GM18508 (cell line): Measurements from ENCODE around the gene PPP4R2.
"Not testable (repeated sequence)": the region's sequence is repeated elsewhere in the genome, so short reads cannot be mapped to it uniquely, and the experiment has no call there.

ENCODE experiments used
- ATAC-seq: cut with Tn5 transposase; IDR thresholded peaks from one replicate; pipeline ENCODE4 v1.9.1; 2021; ENCODE audit warnings: moderate number of reproducible peaks; ENCODE audit not compliant: insufficient read depth, unreplicated experiment

PPP4R2 gene

DNA sequence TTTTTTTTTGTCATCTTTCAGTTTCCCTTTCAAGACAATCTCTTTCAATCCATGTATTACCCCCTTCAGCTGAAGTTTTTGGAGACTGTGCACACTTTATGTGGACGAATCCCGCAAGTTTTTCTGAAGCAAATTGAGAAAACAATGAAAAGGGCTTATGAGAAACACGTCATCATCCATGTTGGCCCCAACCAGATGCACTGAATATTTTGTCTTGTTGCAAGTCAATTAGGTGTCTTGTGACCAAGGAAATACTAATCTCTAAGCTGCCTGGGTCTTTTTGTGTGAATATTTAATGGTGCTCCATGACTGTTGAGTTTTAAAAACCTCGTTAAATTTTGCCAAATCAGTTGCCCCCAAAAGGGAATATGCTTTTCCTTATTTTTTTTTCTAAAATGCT, 21.7 kb upstream of the PPP4R2 start:
- no peak for ATAC-seq

- no peak for ATAC-seq
These were observed 20.3 kb upstream of the PPP4R2 start for GRCh38 chr3:72976281-72976741.

- no peak for ATAC-seq
These were observed 19.4 kb upstream of the PPP4R2 start for GRCh38 chr3:72977060-72977808.

DNA sequence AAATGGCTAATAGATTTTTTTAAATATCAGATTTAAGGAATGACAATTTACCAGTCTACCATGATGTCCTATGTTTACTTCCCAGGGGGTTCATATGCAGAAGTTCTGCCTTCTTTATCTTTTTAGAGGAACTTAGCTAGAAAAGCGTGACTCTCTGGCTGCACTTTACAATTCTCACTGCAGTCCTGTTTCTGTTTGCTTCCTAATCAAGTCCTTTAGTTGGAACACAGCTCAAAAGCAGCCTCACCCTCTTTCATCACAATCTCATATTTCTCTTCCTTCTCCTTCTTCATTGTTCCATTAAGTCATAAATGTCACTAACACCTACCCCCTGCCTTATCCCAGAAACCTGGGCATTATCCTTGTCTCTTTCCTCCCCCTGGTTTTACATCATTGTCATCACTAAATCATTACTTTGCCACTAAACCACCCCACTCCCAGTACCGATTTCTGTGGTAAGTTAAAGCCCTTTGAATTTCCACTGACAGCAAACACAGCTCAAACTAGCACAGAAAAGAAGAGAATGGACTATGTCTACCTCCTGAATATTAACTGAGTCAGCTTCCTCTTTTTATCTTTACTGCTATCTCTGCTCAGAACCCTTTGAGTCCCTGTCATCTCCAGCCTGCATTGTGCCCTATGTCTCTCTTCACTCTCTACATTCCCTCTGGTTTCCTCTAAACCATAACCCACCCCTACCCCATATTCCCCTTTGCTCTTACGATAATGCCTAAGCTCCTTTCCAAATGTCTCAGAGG, 13.8 kb upstream of the PPP4R2 start:
- no peak for ATAC-seq

- no peak for ATAC-seq
These were observed 11.0 kb upstream of the PPP4R2 start for GRCh38 chr3:72985576-72985975.

DNA sequence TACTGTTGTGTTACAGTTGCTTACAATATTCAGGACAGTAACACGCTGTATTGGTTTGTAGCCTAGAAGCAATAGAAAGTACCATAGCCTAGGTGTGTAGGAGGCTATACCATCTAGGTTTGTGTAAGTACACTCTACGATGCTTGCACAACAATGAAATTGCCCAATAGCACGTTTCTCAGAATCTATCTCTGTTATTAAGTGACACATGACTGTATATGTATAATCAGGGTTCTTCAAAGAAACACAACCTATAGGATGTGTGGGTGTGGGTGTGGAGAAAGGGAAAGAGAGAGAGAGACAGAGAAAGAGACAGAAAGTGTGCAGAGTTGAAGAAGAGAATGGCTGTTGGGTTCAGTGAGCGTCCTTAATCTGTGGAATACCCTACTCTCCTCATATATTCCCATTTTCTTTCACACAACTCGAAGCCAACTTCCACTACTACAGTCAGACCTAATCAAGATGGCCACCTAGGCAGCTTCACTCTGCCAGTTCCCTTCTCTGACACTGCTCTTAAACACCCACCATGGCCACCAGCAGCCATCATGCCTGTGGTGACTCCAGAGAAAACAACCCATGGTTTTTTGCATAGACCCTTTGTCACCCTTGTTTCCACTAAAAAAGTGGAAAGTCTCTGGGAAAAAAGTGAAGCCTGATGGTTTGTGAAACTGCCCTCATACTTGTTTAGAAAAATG, 5.8 kb upstream of the PPP4R2 start:
- ATAC-seq = no peak

DNA sequence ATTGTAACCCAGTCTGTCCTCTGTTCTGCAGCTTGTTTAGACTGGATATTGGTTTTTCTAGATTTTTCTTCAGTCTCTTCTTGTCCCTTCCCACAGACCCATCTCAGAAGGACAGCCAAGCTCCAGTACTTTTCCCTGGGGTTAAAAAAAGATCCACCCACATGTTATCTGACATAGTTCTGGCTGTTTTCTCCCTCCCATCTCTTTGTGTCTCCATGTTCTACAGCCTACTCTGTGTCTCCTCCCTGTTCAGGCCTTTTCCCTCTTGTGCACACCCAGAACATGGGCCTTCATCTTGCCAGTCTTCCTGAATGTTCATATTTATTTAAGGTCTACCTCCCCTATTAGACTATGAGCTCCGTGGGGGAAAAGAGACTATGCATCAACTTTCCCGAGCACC, 5.1 kb upstream of the PPP4R2 start:
- no peak for ATAC-seq

DNA sequence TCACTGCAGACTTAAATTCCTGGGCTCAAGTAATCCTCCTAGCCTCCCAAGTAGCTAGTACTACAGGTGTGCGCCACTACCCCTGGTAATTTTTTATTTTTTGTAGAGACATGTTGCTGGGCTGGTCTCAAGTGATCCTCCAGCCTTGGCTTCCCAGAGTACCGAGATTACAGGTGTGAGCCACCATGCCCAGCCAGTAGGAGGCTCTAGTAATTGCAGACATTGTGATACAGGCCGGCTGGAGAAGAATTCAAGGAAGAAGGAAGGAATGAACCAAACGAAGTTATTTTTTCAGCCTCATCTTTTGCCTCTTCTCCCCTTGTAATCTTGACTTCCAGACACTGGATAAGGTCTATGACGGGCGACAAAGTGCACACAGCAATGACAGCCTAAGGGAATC, 3.2 kb upstream of the PPP4R2 start:
- no peak for ATAC-seq

DNA sequence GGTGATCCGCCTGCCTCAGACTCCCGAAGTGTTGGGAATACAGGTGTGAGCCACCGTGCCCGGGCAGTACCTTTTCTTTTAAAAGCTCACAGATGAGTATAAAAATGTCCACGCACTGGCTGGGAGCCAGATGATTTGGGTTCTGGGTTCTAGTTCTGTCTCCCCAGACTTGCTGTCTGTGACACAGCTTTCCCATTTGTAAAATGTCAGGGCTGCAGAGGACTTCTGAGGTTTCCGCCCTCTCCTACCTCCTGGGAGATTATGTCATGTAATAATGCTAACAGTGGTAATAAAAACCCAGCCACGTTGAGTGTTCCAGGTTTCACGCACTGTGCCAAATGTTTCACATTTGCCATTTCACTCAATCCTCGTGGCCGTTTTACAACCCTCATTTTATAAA, 1.3 kb upstream of the PPP4R2 start:
- no peak for ATAC-seq

DNA sequence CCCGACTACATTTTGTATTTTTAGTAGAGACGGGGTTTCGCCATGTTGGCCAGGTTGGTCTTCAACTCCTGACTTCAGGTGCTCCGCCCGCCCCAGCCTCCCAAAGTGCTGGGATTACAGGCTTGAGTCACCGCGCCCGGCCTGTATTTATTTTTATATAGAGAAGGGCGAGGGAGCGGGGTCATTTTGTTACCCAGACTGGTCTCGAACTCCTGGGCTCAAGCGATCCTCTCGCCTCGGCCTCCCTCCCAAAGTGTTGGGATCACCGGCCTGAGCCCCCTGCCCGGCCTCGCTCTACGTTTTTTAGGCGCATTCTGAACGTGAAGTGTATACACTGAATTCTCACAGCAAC, 514 bp upstream of the PPP4R2 start:
- no peak for ATAC-seq

GRCh38 chr3:72997421-72997961, 880 bp downstream of the PPP4R2 start:
- no peak for ATAC-seq

- ATAC-seq = no peak
These were observed 1.9 kb downstream of the PPP4R2 start for GRCh38 chr3:72998466-72998865.

DNA sequence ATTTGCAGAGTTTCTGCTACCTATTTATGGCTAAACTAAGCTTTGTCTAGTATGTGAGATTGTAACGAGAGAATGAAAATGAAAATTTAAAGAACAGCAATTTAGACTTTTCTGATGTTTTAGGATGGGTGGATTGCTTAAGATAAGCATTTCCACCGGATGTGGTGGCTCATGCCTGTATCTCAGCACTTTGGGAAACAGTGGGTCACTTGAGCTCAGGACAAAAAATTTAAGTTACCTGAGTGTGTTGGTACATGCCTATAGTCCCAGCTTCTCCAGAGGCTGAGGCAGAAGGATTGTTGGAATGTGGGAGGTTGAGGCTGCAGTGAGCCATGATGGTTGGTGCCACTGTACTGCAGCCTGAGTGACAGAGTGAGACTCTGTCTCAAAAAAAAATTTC, 3.3 kb downstream of the PPP4R2 start:
- no peak for ATAC-seq

GRCh38 chr3:73003050-73003449, 6.4 kb downstream of the PPP4R2 start:
- not testable (repeated sequence) for ATAC-seq

- no peak for ATAC-seq
These were observed 7.7 kb downstream of the PPP4R2 start for GRCh38 chr3:73004316-73004715.

- ATAC-seq = no peak
These were observed 11.5 kb downstream of the PPP4R2 start for GRCh38 chr3:73007992-73008712.

DNA sequence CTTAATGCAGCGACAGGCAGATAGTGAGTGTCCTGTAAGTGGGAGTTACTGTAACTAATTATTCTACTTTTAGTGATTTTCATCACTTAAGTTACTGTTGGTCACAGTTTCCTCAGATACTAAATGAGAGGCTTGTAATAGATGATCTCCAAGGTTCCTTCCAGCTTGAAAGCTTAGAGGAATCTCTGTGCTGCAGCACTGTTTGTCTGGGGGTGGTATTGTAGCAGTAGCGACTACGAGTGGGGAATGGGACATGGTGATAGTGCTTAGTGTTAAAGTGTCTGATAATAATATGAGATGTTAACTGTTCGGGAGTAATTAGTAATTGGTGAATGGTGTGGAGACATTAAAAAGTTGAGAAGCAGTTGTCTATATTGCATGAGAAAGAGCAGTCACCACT, 12.4 kb downstream of the PPP4R2 start:
- ATAC-seq = no peak

DNA sequence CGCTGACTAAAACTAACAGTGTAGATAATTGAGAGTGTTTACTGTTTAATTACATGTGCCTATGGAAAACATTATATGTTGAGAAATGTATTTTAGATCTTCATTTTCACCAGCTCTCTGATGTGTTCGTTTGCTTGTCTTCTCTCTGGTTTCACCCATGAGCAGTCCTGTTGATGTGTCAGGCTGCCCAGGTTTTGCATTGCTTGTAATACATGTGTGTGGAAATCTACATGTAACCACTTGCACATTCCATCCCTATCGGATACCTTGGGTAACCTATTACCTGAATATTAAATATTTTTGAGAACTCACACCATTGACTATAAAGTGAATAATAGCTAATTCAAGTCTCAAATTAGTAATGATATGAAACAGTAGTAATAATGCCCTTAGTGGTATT, 13.1 kb downstream of the PPP4R2 start:
- no peak for ATAC-seq

GRCh38 chr3:73010158-73010557, 13.5 kb downstream of the PPP4R2 start:
- ATAC-seq = no peak

- ATAC-seq = no peak
These were observed 21.7 kb downstream of the PPP4R2 start for GRCh38 chr3:73018298-73018697.
